ENCODE results near the gene PLB1.
"Not testable (repeated sequence)": the region's sequence is repeated elsewhere in the genome, so short reads cannot be mapped to it uniquely, and the experiment has no call there.

Gene PLB1

GRCh38 chr2:28465148-28465885 lies 30.5 kb upstream of the PLB1 start:
- H3K4me3 ChIP-seq (ENCODE audit: low read depth, low read length): no peak overlapping the region
- DNase-seq (ENCODE audit: low read depth): no peak
- TF ChIP-seq CTCF (IDR thresholded peaks at IDR 0.05; ENCODE audit: control insufficient read depth, extremely low read depth, insufficient read depth): no peak

GRCh38 chr2:28469304-28469703 lies 26.6 kb upstream of the PLB1 start:
- no peak for DNase-seq (ENCODE audit: low read depth)
- H3K4me3 ChIP-seq (ENCODE audit: low read depth, low read length): no peak overlapping the region
- TF ChIP-seq CTCF (IDR thresholded peaks at IDR 0.05; ENCODE audit: control insufficient read depth, extremely low read depth, insufficient read depth): no peak

GRCh38 chr2:28469947-28470535 lies 25.8 kb upstream of the PLB1 start:
- H3K4me3 ChIP-seq (ENCODE audit: low read depth, low read length): no peak overlapping the region
- DNase-seq (ENCODE audit: low read depth): peak; percentile 30
- TF ChIP-seq CTCF (IDR thresholded peaks at IDR 0.05; ENCODE audit: control insufficient read depth, extremely low read depth, insufficient read depth): no peak

GRCh38 chr2:28470759-28471158 lies 25.1 kb upstream of the PLB1 start:
- H3K4me3 ChIP-seq (ENCODE audit: low read depth, low read length): no peak overlapping the region
- DNase-seq (ENCODE audit: low read depth): no peak
- TF ChIP-seq CTCF (IDR thresholded peaks at IDR 0.05; ENCODE audit: control insufficient read depth, extremely low read depth, insufficient read depth): no peak

- no peak for TF ChIP-seq CTCF (IDR thresholded peaks at IDR 0.05; ENCODE audit: control insufficient read depth, extremely low read depth, insufficient read depth)
- no peak overlapping the region for H3K4me3 ChIP-seq (ENCODE audit: low read depth, low read length)
- DNase-seq (ENCODE audit: low read depth): no peak
Observed at GRCh38 chr2:28471214-28471613, 24.6 kb upstream of the PLB1 start.

- no peak overlapping the region for H3K4me3 ChIP-seq (ENCODE audit: low read depth, low read length)
- DNase-seq (ENCODE audit: low read depth): no peak
- TF ChIP-seq CTCF (IDR thresholded peaks at IDR 0.05; ENCODE audit: control insufficient read depth, extremely low read depth, insufficient read depth): no peak
Observed at GRCh38 chr2:28471701-28472236, 24.1 kb upstream of the PLB1 start.

- not testable (repeated sequence) for DNase-seq (ENCODE audit: low read depth); H3K4me3 ChIP-seq (ENCODE audit: low read depth, low read length)
Observed at GRCh38 chr2:28472641-28473040, 23.2 kb upstream of the PLB1 start.

All from LNCaP clone FGC (cell line).